Stimulated activated CD4-positive, alpha-beta T cell treated with anti-CD3 and anti-CD28 coated beads, Interleukin-4, amount 100 ng/mL, for 1 hour (primary cell): Measurements from ENCODE around the gene PHF14.
A peak's percentile ranks its signal among the peaks of the same experiment; 100 is the strongest.
"Not testable (repeated sequence)": the region's sequence is repeated elsewhere in the genome, so short reads cannot be mapped to it uniquely, and the experiment has no call there.

Experiments used
- DNase-seq: peaks from one replicate; pipeline ENCODE4 v3.0.0-alpha.2; 2020

The PHF14 gene, protein sequence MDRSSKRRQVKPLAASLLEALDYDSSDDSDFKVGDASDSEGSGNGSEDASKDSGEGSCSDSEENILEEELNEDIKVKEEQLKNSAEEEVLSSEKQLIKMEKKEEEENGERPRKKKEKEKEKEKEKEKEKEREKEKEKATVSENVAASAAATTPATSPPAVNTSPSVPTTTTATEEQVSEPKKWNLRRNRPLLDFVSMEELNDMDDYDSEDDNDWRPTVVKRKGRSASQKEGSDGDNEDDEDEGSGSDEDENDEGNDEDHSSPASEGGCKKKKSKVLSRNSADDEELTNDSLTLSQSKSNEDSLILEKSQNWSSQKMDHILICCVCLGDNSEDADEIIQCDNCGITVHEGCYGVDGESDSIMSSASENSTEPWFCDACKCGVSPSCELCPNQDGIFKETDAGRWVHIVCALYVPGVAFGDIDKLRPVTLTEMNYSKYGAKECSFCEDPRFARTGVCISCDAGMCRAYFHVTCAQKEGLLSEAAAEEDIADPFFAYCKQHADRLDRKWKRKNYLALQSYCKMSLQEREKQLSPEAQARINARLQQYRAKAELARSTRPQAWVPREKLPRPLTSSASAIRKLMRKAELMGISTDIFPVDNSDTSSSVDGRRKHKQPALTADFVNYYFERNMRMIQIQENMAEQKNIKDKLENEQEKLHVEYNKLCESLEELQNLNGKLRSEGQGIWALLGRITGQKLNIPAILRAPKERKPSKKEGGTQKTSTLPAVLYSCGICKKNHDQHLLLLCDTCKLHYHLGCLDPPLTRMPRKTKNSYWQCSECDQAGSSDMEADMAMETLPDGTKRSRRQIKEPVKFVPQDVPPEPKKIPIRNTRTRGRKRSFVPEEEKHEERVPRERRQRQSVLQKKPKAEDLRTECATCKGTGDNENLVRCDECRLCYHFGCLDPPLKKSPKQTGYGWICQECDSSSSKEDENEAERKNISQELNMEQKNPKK

DNA sequence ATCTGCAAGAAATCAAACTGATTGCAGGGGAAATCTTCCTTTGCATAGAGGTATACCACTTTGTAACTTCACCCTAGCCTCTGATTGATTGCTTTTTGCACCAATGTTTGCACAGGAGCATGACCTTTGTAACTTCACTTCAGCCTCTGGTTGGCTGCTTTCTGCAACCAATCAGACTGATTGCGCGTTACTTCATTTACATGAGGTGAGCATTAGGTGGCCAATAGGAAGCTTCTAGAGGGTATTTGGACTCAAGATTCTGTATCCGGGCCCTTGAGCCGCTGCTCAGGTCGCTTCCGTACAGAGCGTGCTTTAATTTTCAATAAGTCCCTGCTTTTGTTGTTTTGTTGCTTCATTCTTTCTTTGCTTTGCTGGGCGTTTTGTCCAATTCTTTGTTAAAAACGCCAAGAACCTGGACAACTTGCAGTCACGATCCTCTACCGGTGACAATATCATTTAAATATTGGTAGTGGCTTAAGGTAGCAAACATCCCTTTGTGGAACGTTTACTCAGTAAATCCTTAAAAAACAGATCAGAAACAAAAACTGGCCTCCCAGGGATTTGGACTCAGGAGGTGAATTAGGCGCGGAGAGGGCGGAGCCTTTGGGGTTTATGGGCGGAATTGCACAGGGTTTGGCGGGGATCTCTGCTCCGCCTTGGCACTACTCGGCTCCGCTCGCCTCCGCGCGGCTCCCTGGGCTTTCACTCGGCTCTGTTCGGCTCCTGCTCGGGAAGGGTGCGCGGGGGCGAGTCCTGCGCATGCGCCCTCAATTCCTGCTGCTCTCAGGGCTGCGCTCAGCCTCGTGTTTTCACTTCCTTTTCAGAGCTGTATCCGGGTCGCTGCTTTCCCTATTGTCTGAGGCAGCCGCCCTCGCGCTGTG is at the start of gene PHF14:
PHF14 (plus strand) TSS at position 812 of the 881 bp plus-strand sequence. CDS start 452 bp downstream, outside the sequence.
- DNase-seq, result peak; percentile 95

DNA sequence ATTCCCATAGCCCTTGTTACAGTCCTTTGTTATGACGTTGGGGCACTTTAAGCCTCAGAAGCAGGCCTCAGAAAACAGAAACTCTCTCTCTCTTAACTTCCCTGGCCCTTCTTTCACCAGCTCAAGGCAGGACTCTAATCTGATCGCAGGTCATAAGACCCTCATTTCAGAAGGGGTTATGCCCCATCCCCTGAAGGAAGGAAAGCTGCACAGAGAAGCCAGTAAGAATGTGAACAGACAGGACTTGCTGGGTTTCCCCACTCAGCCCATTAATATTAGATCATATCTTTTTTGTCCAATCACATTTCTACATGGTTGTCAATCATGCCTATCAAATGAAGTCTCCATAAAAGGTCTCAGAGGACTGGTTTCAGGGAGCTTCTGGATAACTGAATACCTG is 49.3 kb upstream of the PHF14 start:
- DNase-seq, result no peak

DNA sequence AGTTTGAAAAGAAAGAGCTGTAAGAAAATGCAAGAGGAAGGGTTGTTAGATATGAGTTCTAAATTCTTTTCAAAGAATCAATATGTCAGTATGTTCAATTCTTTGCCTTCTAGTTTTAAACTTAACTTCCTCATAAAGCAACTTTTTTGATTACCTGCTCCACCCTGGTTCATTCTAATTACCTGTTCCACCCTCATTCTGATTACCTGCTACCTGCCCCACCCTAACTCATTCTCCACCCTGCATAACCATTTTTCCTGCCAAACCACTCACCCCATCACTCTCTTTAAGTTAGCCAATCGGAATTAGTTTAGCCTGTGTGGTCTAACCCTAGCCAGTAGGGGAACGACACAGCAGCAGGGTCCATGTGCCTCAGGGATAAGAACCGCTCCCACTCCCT is 45.5 kb upstream of the PHF14 start:
- DNase-seq, result not testable (repeated sequence)

DNA sequence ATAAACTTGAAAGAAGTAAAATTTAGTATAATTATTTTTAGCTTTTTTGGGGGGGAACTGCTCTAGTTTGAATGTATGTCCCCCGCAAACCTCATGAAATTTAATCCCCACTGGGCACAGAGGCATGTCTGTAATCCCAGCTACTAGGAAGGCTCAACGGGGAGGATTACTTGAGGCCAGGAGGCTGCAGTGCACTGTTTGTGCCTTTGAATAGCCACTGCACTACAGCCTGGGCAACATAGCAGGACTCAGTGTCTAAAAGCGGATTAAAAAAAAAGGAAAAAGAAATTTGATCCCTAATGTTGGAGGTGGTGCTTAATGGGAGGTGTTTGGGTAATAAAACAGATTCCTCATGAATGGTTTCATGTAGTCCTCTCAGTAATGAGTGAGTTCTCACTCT is 43.1 kb upstream of the PHF14 start:
- DNase-seq, result no peak

DNA sequence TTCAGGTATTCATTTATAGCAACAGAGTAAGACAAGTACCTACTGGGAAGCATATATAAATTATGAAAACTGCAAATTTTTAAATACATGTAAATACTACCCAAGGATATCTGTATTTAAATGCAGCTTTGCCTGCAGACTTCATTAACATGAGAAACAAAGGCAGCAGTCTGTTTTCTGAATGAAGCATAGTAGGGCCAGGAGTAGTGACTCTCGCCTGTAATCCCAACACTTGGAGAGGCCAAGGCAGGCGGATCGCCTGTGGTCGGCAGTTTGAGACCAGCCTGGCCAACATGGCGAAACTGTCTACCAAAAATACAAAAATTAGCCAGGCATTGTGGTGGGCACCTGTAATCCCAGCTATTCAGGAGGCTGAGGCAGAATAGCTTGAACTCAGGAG is 42.5 kb upstream of the PHF14 start:
- DNase-seq, result no peak

DNA sequence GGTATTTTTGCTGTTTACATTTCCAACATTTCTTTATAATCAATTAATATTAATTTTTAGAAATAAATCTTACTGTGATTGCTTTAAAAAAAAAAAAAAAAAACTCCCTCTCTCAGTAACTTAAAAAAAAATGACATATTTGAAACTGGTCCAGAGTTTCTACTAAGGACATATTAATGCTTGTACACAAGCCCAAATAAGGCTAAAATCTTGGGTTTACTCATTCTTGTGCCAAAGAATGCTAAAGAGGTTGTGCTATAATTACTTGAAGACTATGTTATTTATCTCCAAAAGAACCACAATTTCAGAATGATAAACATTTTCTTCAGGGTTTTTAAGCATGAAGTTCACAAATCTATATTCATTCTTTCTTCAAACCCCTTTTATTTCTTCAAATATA is 39.4 kb upstream of the PHF14 start:
- no peak for DNase-seq

DNA sequence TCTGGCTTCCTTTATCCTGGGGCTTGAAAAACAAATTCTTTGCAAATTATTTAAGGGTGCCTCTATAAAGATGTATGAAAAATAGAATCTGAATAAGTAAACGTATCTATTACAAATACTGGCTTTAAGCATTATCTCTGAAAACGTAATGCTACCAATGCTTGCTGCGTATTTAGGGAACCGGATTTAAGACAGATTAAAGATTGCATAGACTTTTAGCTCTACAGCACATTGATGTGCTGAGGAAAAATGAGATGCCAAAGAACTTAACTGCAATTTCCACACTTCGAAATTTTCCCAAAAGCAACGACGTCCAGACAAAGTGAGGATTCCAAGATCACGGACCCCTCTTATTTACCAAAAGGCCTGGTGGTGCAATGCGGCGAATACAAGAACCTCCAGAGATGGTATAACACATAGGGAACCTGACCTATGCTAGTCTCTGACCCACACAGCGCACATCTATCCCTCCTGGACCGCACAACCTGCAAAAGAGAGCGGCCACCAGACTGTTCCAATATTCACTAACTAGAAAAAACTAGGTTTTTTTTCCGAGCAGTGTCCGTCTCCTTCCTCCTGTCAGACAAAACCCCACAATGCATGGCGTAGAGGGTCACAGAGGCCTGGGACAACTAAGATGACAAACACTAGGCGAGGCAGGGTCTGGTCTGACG is 34.3 kb upstream of the PHF14 start:
- no peak for DNase-seq

DNA sequence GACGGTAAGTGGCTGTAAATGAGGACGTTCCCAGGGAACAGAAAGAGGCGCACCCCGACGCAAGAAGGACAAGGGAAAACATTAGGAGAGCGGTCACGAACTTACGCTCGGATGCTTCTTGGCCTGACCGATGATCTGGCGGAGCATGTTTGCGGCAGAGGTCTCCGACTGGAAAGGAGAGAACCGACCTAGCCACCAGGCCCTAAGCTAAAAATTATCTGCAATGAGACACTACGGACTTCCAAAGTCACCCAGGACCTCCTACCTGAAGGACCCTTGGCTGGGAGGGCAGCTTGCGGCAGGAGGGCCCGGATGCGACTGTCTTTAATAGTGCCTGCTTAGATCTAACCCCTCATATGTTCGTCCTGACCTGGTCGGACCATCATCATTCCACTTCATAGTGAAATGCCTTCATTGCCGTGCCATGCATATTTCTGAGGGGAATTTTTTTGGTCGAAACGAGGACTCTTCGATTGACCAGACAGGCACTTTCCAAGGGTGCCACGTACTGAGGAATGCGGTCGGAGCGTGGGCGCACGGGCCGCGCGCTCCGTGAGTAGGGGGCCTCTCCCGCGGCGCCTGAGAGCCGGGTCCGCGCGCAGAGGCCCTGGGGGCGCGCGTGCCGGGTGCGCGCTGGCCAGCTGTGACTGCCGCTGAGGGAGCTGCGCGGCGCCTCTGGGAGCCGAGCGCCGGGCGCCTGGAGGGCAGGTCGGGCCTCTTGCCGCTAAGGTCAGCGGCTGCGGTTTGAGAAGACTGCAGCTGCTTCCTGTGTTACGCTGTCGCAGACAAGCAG is 33.6 kb upstream of the PHF14 start:
- peak; percentile 87 for DNase-seq

DNA sequence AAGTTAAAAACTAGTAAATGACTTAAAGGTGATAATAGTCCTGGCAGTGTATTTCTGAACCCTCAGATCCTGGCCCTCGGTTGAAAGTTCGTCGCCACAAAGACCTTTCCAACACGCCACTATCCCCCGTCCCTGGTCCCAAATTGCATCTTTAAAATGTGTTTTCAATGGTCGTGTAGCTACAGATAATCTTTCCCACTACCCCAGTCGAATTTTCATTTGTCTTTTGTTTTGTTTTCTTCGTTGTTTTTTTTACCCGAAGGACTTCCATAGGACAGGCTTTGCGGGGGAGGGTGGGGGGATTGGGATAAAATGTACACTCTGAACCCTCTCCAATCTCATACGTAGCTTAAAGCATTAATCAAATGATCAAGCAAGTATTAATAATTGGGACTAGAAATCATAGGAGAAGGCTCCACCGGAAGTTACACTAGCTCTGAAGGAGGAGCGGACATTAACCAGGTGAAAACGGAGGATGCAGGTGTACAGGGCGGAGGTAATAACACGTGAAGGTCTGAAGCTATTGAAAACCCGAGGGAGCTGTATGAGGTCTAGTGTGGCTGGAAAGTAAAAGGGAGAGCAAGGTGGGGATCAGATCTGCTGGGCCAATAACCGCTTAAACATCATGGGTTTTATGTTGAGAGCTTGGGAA is 32.8 kb upstream of the PHF14 start:
- DNase-seq, result peak; percentile 3

DNA sequence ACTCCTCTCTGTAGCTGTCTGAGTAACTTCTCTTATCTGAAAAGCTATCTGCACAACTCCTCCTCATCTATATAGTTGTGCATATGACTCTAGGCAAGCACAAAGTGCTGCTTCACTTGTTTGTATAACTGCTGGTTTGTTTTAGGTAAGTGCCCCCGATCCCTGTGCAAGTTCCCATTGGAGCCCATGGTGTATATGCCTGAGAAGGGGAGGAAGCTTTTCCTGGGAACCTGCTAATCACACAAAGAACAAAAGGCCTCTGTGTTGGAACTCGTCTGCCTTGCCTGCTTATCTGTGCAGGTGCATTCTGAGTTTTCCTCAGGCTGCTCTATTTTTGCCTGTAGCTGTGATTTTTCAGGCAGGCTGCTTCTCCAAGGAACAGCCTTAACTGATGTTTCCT is 23.2 kb upstream of the PHF14 start:
- no peak for DNase-seq

DNA sequence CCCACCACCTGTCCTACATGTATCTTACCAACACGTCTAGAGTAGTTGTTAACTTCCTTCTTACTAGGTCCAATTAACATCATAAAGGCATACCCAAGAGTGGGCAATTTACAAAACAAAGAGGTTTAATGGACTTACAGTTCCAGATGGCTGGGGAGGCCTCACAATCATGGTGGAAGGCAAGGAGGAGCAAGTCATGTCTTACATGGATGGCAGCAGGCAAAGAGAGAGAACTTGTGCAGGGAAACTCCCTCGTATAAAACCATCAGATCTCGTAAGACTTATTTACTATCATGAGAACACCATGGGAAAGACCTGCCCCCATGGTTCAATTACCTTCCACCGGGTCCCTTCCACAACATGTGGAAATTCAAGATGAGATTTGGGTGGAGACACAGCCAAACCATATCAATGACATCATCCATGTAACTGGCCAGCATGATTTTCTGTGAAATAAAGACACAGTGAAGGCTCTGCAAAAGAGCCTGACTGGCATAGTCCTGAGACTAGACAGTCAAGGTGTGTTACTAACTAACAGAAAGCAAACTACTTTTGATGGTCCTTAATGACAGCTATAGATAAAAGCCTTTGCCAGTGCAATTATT is 22.6 kb upstream of the PHF14 start:
- DNase-seq, result not testable (repeated sequence)

DNA sequence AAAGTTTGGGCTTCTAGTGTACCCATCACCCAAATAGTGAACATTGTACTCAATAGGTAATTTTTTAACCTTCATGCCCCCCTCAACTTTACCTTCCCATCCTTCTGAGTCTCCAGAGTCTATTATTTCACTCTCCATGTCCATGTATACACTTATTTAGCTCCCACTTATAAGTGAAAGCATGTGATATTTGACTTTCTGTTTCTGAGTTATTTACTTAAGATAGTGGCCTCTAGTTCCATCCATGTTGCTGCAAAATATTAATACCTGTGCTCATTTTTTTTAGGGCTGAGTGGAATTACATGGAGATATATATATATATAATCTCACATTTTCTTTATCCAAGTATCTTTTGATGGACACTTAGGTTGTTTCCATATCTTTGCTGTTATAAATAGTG is 21.1 kb upstream of the PHF14 start:
- DNase-seq, result no peak

DNA sequence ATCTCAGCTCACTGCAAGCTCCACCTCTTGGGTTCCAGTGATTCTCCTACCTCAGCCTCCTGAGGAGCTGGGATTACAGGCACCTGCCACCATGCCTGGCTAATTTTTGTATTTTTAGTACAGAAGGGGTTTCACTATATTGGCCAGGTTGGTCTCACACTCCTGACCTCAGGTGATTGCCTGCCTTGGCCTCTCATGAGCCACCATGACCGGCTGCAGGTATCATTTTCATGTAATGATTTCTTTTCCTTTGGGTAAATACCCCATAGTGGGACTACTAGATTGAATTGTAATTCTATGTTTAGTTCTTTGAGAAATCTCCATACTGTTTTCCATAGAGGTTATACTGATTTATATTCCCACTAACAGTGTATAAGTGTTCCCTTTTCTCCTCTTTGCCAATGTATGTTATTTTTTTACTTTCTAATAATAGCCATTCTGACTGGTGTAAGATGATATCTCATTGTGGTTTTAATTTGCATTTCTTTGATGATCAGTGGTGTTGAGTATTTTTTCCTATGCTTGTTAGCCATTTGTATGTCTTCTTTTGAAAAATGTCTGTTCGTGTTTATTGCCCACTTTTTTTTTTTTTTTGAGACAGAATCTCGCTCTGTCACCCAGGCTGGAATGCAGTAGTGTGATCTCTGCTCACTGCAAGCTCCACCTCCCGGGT is 20.5 kb upstream of the PHF14 start:
- not testable (repeated sequence) for DNase-seq

DNA sequence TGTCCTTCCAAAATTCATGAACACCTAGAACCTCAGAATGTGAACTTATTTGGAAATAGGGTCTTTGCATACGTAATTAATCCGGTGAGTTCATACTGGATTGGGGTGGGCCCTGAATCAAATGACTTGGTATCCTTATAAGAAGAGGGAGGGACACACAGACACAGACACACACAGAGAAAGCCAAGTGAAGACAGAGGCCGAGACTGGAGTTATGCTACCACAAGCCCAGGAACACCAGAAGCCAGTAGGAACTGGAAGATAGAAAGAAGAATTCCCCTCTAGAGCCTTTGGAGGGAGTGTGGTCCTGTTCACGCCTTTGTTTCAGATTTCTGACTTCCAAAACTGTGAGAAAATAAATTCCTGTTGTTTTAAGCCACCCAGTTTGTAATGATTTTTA is 17.1 kb upstream of the PHF14 start:
- DNase-seq, result no peak

DNA sequence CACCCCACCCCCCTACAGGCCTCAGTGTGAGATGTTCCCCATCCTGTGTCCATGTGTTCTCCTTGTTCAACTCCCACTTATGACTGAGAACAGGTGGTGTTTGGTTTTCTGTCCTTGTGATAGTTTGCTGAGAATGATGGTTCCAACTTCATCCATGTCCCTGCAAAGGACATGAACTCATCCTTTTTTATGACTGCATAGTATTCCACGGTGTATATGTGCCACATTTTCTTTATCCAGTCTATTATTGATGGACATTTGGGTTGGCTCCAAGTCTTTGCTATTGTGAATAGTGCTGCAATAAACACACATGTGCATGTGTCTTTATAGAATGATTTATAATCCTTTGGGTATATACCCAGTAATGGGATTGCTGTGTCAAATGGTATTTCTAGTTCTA is 13.4 kb upstream of the PHF14 start:
- DNase-seq, result not testable (repeated sequence)

DNA sequence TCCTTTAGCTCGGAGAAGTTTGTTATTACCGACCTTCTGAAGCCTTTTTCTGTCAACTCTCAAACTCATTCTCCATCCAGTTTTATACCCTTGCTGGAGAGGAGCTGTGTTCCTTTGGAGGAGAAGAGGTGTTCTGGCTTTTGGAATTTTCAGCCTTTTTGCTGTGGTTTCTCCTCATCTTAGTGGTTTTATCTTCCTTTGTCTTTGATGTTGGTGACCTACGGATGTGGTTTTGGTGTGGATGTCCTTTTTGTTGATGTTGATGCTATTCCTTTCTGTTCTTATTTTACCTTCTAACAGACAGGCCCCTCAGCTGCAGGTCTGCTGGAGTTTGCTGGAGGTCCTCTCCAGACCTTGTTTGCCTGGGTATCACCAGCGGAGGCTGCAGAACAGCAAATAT is 8.7 kb upstream of the PHF14 start:
- DNase-seq, result not testable (repeated sequence)

DNA sequence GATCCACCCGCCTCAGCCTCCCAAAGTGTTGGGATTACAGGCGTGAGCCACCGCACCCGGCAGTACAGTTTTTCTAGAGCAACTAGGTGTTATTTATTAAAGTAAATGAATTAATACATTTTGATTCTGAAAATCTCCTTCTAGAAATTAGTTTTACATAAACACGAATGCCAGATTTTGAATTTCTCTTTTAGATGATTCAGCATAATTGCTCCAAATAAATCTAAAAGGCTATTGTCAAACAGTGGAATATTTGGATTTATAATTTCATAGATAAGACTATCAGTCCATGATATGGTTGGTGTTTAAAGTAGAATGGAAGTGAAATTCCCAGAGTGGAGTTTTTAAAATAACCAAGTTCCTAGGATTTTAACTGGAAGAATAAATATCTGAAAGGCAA is 1.5 kb upstream of the PHF14 start:
- no peak for DNase-seq

DNA sequence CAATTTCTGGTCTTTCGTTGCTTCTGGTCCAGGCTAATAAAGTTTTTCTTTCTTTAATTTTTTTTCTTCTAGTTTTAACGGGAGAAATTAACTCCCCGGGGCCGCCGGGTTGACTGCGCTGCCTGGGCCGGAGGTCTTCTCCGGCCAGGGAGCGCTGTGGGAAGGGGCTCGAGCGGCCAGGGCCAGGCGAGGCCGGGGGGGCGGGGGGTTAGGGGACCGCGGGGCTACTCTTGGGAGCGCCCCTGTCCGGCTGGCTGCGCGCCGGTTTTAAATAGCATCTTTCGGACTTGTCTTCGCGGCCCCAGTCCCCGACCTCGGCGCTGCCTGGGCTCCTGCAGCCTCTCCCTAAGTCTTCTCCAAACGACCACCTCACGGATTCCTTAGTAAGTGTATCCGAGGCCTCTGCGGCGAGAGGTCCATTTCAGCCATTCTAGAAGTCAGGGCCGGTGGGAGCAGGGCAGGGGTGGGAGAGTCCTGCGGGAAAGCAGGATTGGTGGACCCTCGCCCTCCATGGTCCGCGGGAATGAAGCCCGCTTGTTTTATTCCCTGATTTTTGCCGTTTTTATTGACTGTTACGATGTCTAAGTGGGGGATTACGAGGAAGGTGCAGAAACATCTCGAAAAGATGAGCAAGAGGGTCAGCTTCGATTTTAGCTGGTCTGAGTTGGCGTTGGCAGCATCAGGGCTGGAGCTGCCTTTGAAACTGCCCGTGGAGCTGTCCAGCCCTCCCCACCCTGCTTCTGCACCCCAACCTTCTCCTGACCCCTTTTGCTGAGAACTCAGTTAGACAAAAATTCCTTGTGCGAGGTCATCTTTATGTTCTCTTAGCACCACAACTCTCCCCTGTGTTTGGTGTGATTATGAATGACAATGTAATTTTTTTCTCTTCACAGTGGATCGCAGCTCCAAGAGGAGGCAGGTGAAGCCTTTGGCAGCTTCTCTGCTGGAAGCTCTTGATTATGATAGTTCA is 555 bp downstream of the PHF14 start:
- DNase-seq, result peak; percentile 22

DNA sequence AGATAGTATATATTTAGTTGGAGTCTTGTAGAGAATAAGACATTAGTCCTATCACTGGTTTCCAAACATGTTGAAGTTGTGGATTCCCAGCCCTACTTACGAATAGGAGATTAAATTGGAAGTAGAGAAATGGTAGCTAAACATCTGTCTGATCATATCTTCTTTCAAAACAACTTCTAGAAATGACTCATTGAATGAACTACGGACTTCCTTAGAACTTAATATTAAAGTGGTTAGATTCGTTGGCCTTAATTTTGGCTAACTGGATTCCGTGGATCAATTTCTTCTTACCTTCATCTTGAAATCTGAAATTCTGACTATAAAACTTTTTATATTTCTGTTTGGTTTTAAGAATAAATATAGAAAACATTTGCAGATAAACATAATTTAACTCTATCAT is 3.4 kb downstream of the PHF14 start:
- DNase-seq, result no peak
